NCI-H524 (cell line): Measurements from ENCODE around the gene IGSF11.
"Not testable (repeated sequence)": the region's sequence is repeated elsewhere in the genome, so short reads cannot be mapped to it uniquely, and the experiment has no call there.

Experiments used
- DNase-seq, 2 experiments: peaks; one replicate each; lab custom pipeline; 2025; lab: John Stamatoyannopoulos, UW

The IGSF11 gene

DNA sequence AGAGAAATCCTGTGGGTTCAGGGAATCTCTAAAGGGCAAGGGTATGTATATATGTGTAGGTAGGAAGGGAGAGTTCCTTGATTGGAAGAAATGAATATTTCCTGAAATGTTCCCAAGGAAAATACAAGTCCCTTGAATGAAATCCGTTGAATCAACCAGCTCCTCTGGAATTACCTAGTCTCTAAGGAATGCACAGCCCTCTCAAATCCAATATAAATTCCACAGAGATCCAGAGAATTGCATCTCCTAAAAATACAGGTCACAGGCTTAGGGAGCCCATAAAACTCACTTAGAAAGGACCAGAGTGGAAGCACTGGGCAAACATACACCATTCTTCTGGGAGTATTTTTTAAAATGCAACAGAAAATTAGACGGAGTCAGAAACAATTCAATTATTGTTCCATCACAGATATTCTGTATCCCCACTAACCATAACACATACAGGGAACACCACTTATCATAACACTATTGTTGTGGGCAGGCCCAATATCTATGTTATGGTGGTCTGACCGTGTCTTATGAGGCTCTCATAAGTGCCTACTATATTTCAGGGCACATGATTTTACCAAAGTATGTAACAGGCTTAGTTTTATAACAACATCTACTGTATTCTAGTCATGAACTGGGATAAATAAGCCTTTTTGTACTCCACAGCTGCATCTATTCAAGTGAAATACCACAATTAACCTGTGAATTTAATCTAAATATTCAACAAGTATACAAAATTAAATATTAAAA, 43.7 kb downstream of the IGSF11 start:
- DNase-seq: no peak

- DNase-seq: no peak
Measured at GRCh38 chr3:118988198-118989130, 46.2 kb downstream of the IGSF11 start.

- no peak for DNase-seq
Measured at GRCh38 chr3:118987477-118987876, 47.2 kb downstream of the IGSF11 start.

- DNase-seq: peak; percentile 51 to 82
Measured at GRCh38 chr3:118986734-118987133, 47.9 kb downstream of the IGSF11 start.

DNA sequence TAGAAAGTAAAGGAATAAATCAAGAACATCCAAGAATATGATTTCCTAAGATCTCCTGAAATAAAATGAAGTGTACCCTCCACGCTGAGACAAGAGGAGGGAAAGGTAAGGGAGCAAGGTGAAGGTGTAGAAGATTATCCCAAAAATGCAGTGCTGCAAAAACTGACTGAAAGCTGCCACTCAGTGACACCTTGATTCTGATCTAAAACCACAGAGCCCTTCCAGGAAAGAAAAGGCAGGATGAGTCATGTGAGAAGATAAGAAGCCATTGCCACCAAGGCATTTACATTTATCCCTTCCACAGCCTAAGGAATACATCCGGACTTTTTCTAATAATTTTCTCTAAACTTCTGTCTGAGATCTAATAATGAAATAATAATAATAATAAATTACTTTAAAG, 49.9 kb downstream of the IGSF11 start:
- DNase-seq: no peak

DNA sequence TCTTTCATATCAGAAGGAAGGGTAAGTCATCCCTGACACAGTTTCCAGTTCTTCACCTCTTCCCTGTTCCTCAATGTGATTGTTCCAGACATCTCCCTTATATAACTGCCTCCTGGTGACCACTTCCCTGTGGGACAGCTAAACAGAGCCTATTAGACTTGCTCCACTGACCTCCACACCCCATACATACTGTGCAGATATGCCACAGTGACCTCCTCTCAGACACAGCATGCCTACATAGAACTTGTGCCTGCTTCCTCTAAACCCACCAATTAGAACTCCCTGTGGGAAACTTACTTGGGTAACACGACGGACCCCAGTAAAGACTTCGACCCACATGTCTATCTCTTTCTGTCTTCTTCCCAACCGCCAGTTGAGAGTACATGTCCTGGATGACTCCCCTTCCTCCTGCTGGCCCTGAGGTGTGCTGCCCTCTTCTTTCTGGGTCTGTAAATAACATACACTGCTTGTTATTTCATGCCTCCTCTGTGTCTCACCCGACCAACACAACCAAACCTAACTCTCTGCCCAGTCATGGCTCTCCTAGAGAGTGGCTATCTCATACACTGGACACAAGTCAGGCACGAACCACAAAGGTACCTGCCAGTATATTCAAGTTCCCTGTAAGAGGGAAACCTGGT, 53.0 kb downstream of the IGSF11 start:
- DNase-seq: no peak

- no peak for DNase-seq
Measured at GRCh38 chr3:118980832-118981231, 53.8 kb downstream of the IGSF11 start.

DNA sequence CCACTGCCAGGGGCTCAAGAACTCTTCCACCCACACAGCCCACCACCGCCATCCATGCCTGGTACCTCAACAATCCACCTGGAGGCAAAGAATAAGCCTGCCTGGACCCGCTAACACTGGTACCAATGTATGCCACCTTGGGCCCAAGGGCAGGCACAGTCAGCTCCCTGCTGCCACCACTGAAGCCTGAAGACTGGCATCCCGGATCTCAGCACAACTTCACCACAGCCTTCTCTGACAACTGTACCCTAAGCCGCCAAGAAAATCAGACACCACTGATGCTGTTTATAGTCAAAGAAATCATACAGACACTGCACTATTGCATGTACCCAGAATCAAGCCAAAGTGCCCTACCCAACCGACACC, 56.3 kb downstream of the IGSF11 start:
- no peak for DNase-seq

GRCh38 chr3:118977671-118978392, 56.8 kb downstream of the IGSF11 start:
- no peak for DNase-seq

- DNase-seq: no peak
Measured at GRCh38 chr3:118977118-118977517, 57.5 kb downstream of the IGSF11 start.

DNA sequence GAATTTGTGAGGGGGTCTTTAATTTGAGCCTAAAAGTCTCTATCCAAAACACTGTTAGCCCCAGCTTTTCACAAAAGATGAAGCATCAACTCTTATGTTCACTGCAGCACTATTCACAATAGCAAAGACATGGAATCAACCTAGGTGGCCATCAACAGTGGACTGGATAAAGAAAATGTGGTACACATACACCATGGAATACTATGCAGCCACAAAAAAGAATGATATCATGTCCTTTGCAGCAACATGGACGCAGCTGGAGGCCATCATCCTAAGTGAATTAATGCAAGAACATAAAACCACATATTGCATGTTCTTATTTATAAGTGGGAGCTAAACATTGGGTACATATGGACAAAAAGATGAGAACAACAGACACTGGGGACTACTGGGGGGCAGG, 59.2 kb downstream of the IGSF11 start:
- not testable (repeated sequence) for DNase-seq

- peak; percentile 90 to 96 for DNase-seq
Measured at GRCh38 chr3:118974356-118975097, 60.1 kb downstream of the IGSF11 start.

DNA sequence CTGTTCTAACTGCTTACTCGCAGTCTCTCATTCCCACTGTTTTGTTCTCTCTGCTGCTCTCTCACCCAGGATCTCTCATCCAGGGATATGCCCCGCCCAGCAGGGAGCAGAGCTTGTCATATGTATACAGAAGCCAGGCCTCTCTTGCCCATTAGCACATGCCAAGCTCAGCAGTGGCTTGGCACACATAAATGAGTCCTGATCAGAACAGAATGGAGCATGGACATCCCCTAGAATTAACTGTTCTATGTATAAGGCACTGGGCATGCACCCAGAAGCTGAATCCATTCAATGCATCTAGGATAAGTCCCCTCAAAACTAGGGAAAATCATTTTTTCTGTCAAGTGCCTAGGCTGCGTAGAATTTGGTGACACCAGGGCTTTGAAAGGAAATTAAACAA, 61.6 kb downstream of the IGSF11 start:
- peak; percentile 11 to 48 for DNase-seq

DNA sequence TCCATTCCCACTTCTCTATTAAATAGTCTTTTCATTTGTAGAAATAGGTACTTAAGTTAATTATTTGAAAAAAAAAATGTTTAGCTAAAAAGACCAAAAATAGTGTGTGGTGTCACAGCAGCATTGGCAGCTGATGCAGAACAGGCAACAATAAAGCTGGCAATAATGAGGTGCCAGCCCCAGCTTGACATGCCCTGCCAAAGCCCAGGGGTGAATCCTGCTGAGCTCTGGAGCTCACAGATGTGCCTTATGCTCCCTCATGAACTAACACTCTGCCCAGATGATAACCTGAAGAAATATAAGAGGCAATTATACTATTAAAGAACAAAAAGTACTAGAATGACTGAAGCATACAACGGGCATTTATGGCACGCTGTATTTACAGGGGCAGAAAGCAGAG, 63.8 kb downstream of the IGSF11 start:
- DNase-seq: peak; percentile 67 to 88

GRCh38 chr3:118968640-118969039, 66.0 kb downstream of the IGSF11 start:
- DNase-seq: no peak

GRCh38 chr3:118968111-118968510, 66.5 kb downstream of the IGSF11 start:
- DNase-seq: peak in 1 of 2 experiments; percentile 46

- DNase-seq: no peak
Measured at GRCh38 chr3:118966700-118967099, 67.9 kb downstream of the IGSF11 start.

DNA sequence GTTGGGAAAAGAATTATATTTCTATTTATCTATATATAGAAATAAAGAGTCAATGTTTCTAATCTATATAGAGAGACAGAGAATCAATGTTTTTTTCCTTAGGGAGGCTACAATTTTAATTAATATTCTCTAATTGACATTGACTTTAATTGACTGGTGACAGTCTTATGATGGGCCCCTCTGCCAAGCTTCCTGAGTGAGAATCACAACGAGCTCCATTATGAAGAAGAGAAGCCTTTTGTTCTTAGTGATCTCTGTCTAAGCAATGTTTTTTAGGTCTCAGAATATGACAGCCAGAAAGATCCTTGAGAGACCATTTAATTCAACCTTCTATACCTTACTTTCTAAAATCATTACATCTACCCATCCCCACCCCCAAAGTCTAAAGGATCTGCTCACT, 70.9 kb downstream of the IGSF11 start:
- no peak for DNase-seq

DNA sequence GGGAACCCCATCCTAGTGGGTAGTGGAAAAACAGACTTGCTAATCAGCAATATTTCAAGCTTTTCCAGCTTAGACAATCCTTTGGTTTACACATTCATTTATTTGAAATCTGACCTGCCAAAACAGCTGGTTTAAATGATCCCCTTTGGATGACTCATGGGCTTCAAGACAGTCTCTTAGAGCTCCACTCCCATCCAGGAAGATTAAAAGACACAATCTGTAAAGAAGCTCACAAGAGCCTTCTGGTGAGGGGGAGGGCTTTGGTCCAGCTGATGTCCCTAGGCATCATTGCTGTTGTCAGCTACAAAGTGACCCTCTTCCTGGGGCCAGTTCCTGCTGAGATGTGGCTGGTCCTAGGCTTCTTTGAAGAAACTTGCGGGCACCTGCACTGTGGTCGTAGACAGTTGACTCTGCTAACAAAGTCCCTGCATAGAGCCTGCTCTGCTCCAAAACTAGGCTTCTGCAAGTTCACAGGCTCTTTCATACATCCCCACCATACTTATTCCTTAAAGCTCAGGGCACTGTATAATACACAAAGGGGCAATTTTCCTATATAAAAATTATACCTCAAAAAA, 73.7 kb downstream of the IGSF11 start:
- DNase-seq: peak; percentile 98 to 100

DNA sequence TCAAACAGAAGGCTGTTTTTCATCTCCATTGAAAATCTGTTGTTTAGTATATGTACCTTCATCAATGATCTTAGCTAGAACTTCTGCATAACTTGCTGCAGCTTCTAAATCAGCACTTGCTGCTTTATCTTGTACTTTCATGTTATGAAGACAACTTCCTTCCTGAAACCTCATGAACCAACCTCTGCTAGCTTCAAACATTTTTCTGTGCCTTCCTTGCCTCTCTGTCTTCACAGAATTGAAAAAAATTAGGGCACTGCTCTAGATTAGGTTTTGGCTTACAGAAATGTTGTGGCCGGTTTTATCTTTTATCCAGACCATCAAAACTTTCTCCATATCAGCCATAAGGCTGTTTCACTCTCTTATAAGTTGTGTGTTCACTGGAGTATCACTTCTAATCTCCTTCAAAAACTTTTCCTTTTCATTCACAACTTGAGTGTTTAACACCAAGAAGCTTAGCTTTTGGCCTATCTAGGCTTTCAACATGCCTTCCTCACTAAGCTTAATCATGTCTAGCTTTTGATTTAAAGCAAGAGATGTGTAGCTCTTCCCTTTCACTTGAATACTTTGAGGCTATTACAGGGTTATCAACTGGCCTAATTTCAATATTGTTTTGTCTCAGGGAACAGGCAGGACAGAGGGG, 78.6 kb downstream of the IGSF11 start:
- no peak for DNase-seq
